AG10803 (cell line): ENCODE results near the gene ZNF576.
A peak's percentile ranks its signal among the peaks of the same experiment; 100 is the strongest.
"Not testable (repeated sequence)": the region's sequence is repeated elsewhere in the genome, so short reads cannot be mapped to it uniquely, and the experiment has no call there.

Source experiments
- DNase-seq: peaks from one replicate; pipeline ENCODE4 v3.0.0; 2010; ENCODE audit warnings: low read depth
- H3K4me3 ChIP-seq: 2 replicates; pipeline ENCODE4 v1.5.1; 2011; ENCODE audit warnings: mild to moderate bottlenecking, low read length, control low read depth
- TF ChIP-seq, protein P1 (sequence below): conservative IDR thresholded peaks from 2 replicates; pipeline ENCODE4 v1.5.1; 2011; ENCODE audit warnings: mild to moderate bottlenecking, low read length, control low read depth, inconsistent platforms

ZNF576 gene

GRCh38 chr19:43633520-43633919, 37.1 kb downstream of the ZNF576 start:
- TF ChIP-seq, protein P1, sequence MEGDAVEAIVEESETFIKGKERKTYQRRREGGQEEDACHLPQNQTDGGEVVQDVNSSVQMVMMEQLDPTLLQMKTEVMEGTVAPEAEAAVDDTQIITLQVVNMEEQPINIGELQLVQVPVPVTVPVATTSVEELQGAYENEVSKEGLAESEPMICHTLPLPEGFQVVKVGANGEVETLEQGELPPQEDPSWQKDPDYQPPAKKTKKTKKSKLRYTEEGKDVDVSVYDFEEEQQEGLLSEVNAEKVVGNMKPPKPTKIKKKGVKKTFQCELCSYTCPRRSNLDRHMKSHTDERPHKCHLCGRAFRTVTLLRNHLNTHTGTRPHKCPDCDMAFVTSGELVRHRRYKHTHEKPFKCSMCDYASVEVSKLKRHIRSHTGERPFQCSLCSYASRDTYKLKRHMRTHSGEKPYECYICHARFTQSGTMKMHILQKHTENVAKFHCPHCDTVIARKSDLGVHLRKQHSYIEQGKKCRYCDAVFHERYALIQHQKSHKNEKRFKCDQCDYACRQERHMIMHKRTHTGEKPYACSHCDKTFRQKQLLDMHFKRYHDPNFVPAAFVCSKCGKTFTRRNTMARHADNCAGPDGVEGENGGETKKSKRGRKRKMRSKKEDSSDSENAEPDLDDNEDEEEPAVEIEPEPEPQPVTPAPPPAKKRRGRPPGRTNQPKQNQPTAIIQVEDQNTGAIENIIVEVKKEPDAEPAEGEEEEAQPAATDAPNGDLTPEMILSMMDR = no peak
- no peak for DNase-seq
- H3K4me3 ChIP-seq = no peak overlapping the region

DNA sequence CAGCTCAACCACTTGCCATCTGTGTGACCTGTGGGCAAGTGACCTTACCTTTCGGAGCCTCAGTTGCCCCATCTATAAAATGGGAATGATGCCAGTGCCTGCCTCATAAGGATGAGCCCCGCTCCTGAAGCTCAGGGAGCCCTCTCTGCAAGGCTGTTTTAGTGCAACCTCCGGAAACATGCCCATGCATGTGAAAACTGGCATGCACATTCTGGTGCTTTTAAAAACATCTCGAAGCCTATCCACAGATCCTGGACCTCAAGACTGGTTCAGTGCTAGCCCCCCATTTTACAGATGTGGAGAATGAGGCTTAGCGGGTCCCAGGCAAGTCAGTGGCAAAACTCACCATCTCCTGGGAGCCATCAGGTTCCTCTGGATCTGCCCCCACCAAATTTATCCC, 37.7 kb downstream of the ZNF576 start:
- TF ChIP-seq, protein P1 = no peak
- DNase-seq = no peak
- no peak overlapping the region for H3K4me3 ChIP-seq

- no peak overlapping the region; the same call in 1 of the 2 replicates for H3K4me3 ChIP-seq
- no peak for DNase-seq
- TF ChIP-seq, protein P1 = no peak
Measured at GRCh38 chr19:43634506-43634871, 38.1 kb downstream of the ZNF576 start.

DNA sequence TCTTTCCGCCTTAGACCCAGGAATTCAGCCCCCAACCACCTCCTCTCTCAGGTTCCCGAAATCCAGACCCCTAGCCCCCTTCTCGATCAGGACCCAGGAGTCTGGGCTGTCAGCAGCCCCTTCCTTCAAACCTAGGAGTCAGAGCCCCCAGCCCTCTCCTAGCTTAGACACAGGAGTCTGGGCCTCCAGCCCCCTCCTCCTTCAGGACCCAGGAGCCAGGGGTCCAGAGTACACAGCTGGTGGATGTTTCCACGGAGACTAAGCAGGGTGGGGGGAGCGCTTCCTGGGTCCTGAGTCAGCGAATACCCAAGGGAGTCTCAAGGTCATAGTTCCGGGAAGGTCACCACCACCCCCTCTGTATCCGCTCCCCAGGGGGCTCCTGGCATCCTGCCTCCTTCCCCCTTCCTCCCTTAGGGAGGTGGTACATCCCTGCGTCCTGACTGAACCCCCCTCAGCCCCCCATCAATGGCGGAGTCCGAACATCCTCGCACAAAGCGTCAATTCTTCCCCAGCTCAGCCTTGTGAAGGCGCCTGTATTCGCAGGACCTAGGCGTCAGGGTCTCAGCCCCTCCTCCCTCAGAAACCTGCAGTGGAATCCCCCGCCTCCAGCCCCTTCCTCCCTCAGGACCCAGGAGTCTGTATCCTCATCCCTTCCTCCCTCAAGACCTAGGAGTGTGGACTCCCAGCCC, 38.6 kb downstream of the ZNF576 start:
- TF ChIP-seq, protein P1 = no peak
- no peak overlapping the region; the same call in 1 of the 2 replicates for H3K4me3 ChIP-seq
- DNase-seq = peak; percentile 39

GRCh38 chr19:43635561-43635940, 39.2 kb downstream of the ZNF576 start:
- H3K4me3 ChIP-seq, DNase-seq: not testable (repeated sequence)

DNA sequence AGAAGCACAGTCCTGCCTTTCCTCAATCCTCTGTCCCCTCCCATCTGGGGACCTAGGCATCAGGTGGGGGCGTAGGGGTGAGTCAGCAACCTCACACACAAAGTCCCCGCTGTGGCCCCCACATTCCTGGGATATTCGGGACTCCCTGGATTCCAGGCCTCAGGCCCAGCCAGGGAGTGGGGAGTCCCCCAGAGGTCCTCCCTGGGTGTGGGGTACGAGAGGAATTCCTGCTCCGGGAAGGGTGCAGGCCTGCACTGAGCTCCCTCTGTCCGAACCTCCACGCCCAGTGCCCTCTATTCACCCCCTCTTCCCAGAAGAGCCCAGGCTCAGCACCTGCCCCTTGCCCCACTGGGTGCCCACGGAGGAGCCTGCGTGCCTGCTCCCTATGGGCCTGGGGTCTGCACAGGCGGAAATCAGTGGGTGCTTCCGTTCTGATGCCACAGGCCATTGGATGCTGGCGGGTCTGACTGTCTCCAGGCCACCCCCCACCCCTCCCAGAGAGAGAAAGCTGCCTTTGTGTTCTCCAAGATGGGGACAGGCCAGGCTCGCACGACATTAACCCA, 39.8 kb downstream of the ZNF576 start:
- TF ChIP-seq, protein P1 = no peak
- no peak for DNase-seq
- no peak overlapping the region for H3K4me3 ChIP-seq

DNA sequence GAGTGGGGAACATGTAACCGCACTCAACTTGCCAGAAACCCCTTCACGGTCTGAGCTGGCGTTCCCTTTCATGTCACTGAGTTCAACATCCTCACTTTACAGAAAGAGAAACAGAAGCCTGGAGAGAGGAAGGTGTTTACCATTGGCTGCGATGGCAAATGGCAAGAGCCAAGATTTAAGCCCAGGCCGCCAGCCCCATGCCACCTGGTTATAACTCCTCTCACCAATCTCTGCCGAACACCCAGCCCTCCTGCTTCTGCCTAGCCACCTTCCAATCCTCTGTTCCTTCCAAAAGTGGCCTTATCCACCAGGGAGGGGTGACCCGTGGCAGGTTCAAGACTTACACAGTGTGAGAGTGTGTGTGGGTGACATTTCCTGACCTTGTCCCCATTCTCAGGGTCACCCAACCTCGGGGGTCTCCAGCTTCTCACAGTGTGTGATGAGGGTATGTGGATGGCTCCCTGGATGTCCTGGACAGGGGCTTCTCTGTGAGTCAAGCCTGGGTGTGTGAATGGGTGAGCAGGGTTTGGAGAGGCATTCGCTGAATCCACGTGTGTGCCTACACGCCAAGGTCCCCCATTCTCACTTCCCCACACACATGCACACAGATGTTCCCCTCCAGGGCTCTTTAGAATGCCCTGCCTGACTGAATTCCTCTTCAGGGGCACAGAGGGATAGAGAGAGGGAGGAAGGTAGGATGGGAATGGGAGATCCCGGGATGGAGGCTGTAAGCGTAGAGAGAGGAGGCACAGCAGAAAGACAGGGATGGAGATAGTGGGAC, 42.0 kb downstream of the ZNF576 start:
- TF ChIP-seq, protein P1 = no peak
- no peak overlapping the region for H3K4me3 ChIP-seq

More for the DNA sequence above, 42.0 kb downstream of the ZNF576 start:
- DNase-seq = no peak
